Tongue (tissue), 2 donors: ENCODE data around the gene SESN1. TPM values are rescaled to one million over a fixed set of nuclear protein-coding genes. Genes with fewer than 3 reads are reported as not detected.
"Not testable (repeated sequence)": the region's sequence is repeated elsewhere in the genome, so short reads cannot be mapped to it uniquely, and the experiment has no call there.

Experiments used
- DNase-seq: peaks from one replicate; pipeline ENCODE4 v3.0.0-alpha.2; 2015
- total RNA-seq: library from RNA; depleted of rRNA; stranded (reverse); fragments of >200 nt; gene quantifications from one replicate; pipeline ENCODE4 v1.2.3, GENCODE V29; 2014

Gene SESN1
- total RNA-seq, 1 donor from 2014 or later = 123 TPM

GRCh38 chr6:108996208-108996607 lies 98.4 kb downstream of the SESN1 start:
- DNase-seq = no peak

GRCh38 chr6:108995296-108995695 lies 99.3 kb downstream of the SESN1 start:
- no peak for DNase-seq

GRCh38 chr6:108993876-108994275 lies 100.8 kb downstream of the SESN1 start:
- DNase-seq = no peak

GRCh38 chr6:108989700-108990099 lies 104.9 kb downstream of the SESN1 start:
- DNase-seq = no peak

GRCh38 chr6:108988765-108989164 lies 105.9 kb downstream of the SESN1 start:
- DNase-seq = no peak

GRCh38 chr6:108988296-108988695 lies 106.3 kb downstream of the SESN1 start:
- no peak for DNase-seq

- DNase-seq = no peak
Observed at GRCh38 chr6:108987156-108987555, 107.5 kb downstream of the SESN1 start.

- no peak for DNase-seq
Observed at GRCh38 chr6:108985301-108985700, 109.3 kb downstream of the SESN1 start.

GRCh38 chr6:108983151-108983550 lies 111.5 kb downstream of the SESN1 start:
- DNase-seq = no peak

GRCh38 chr6:108982154-108983113 lies 112.2 kb downstream of the SESN1 start:
- no peak for DNase-seq

GRCh38 chr6:108978638-108979037 lies 116.0 kb downstream of the SESN1 start:
- not testable (repeated sequence) for DNase-seq

GRCh38 chr6:108974201-108974600 lies 120.4 kb downstream of the SESN1 start:
- no peak for DNase-seq

- DNase-seq = no peak
Observed at GRCh38 chr6:108969776-108970175, 124.9 kb downstream of the SESN1 start.

- no peak for DNase-seq
Observed at GRCh38 chr6:108968325-108969316, 126.0 kb downstream of the SESN1 start.

GRCh38 chr6:108966855-108967755 lies 127.5 kb downstream of the SESN1 start:
- DNase-seq = peak; percentile 58

- no peak for DNase-seq
Observed at GRCh38 chr6:108966251-108966650, 128.4 kb downstream of the SESN1 start.

- DNase-seq = peak; percentile 59
Observed at GRCh38 chr6:108961985-108962384, 132.7 kb downstream of the SESN1 start.

GRCh38 chr6:108961077-108961476 lies 133.6 kb downstream of the SESN1 start:
- DNase-seq = no peak

- DNase-seq = no peak
Observed at GRCh38 chr6:108960601-108961000, 134.0 kb downstream of the SESN1 start.

- no peak for DNase-seq
Observed at GRCh38 chr6:108959972-108960582, 134.6 kb downstream of the SESN1 start.
